ENCODE data around the gene LIPA.
"Not testable (repeated sequence)": the region's sequence is repeated elsewhere in the genome, so short reads cannot be mapped to it uniquely, and the experiment has no call there.

The LIPA gene

DNA sequence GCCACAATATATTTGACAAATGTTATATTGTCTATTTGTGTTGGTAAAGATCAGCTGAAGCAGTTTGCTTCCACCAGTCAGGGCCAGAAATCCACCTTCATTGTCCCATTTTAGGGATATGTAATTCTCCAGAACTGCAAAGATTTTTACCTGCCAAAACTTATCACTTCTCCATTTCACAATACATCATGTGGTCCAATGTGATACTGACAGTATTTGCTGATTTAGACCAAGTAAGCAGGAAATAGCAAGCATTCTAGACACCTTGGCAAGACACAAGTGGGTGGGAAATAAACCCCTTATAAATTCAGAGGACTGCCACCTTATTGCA lies 18.5 kb upstream of the LIPA start:
- DNase-seq (ENCODE audit: low spot score): no peak

DNA sequence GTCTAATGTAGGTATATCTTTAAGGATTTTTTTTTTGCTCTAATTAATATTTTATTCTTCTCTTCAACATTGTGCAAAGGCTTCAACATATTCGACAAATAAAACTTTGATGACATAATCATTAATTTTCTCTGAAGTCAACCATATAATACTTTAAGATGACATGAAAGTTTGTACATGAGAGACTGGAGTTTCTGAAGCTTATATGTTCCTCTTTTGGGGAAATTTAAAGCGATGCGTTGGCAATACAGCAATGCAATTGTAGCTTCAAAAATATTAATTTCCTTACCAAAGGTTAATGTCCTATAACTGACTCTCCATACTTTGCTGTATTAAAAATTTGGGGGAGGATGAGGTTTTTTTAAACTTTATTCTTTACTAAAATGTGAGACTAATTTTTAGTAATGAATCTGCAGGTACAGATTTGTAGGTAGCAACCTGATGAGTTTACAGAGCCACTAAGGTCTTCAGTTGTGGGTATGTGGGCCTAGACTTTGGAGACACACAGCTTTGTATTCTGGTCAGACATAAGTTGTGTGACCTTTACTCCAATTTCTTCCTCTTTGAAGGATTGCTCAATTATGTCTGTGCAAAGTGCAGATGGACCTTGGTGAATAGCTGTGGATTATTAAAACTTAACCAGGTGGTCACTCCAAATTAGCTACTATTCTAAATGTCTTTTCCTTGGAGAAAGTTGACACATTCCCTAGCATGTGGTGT lies 18.0 kb upstream of the LIPA start:
- DNase-seq (ENCODE audit: low spot score): no peak

DNA sequence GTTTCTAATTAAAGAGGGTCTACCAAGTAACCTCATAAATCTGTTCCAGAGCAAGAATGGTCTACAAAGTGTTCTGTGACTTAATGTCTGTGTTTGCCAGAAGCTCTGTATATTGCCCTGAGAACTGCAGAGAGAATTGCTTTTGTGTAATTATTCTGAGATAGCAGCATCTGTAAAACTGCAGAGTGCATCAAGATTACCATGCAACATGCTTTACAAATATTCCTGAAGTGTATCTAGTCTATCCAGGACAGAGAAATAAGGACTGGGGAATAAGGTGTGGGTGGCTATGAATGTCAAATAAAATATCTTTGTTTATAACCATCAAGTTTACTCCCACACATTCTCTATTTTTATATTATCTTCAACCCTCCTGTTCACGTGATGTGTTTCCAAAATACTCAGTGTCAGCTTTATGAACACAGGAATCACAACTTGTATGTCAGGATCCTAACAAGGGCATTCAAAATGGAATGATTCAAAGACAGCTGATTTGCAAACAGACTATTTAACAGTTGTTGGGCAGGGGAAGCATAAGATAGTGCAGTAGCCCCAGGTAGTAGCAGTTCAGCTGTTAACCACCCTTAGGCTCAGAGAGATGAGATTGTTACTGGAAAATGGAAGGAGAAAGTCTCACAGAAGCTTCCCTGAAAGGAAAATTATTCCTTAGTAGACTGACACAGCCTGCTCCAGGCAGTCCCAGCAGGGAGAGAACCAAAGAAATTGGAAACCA lies 15.3 kb upstream of the LIPA start:
- DNase-seq (ENCODE audit: low spot score): no peak

DNA sequence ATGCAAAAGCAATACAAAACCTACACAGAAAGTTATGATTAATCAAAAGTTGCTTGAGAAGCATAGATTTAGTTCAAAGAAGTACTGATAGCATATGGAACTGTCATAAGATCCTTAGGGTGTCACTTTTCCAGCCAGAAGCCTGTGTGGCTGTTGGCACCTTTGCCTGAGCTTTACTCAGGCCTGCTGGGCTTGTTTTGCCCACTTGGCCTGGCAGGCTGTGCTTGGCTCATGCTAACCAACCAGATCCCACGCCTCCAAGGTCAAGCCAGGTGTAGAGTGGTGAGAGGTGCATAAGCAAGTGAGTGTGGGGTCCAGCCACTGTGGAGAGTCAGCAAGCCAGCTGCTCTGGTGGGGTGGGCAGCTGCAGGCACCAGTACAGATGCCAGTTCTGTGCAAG lies 12.0 kb upstream of the LIPA start:
- no peak for DNase-seq (ENCODE audit: low spot score)

GRCh38 chr10:89263091-89263490 lies 11.5 kb upstream of the LIPA start:
- no peak for DNase-seq (ENCODE audit: low spot score)

DNA sequence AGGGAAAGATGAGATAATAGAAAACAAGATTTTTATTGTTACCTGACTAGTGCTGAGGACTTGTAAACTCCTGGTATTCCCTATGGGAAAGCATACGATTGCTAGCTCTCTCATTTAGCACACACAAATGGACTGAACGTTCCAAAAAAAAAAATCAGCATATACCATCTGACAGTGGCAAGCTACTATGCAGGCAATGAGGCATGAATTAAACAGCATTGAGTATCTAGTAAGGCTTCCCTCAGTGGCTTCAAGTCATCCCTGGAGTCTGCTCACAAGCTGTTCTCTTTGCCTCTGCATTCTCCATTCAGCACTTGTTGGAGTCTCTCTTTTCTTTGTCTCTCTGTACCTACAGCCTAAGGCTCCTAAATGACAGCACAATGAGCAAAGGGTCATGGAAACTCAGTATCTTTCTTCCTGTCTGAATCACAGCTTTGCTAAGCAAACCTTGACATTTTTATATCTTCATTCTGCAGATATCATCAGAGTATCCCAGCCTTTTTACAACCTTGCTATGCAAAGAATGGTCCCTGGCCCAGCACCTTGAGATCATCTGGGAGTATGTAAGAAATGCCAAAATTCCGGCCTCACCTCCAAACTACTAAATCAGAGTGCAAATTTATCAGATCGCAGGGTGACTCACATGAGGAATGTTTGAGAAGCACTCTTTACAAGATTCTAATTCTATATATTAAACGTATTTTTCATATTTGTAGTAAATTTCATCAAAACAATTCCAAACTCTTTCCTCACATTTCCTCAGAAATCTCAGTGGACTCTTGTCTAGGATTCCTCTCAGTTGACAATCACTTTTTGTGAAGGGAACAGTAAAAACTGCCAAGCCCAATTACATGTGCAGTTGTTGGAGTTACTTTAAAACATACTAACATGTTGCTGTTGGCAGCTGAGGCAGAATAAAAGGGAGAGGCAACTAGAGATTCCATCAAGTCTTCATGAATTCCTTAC lies 10.8 kb upstream of the LIPA start:
- no peak for DNase-seq (ENCODE audit: low spot score)

DNA sequence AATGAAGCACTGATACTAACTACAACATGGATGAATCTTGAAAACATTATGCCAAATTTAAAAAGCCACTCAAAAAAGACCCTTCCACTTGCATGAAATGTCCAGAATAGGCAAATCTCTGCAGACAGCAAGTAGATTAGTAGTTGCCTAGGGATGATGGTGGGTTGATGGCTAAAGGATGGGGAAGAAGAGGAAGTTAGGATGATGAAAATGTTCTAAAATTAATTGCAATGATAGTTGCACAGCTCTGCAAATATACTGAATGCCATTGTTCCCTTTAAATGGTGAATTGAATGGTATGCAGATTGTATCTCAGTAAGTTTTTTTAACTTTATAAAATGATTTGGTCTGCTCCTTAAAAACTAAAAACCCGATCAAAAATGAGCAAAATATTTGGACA lies 7.3 kb upstream of the LIPA start:
- DNase-seq (ENCODE audit: low spot score): no peak

DNA sequence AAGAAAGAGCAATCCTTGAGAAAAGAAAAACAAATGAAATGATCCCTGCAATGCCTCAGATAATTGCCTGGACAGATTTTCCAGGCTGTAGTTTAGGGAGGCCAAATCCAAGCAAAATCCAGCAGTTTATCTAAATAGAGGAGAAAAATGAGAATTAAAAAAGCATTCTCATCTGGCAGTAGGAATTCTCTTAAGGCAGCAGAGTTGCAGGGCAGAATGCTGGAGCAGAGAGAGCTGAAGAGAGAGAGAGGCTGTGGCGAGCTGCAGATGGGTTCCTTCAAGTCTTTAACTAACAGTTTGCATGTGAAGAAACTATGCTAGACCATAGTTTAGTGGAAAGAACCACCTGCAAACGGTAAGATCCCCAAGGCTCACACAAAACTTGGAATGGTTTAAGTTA lies 6.0 kb upstream of the LIPA start:
- DNase-seq (ENCODE audit: low spot score): no peak

GRCh38 chr10:89256962-89257361 lies 5.4 kb upstream of the LIPA start:
- no peak for DNase-seq (ENCODE audit: low spot score)

DNA sequence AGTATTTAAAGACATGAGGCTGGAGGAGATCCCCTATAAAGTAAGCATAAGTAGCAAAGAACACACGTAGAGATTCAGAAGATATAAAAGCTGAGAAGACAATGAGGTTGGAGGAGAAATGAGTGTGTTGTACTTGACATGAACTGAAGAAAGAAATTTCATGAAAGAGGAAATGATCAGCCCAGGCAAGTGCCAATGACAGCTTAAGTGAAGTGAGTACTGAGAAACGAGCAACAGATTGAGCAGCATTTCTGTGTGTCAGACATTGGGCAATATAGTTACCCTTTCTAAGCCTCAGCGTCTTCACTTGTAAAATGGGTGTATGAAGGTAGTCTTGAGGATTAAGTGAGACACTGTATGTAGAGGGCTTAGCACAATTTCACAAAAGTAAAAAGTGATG lies 4.8 kb upstream of the LIPA start:
- no peak for DNase-seq (ENCODE audit: low spot score)

GRCh38 chr10:89255793-89256192 lies 4.2 kb upstream of the LIPA start:
- DNase-seq (ENCODE audit: low spot score): no peak

- not testable (repeated sequence) for DNase-seq (ENCODE audit: low spot score)
Observed at GRCh38 chr10:89255091-89255579, 3.6 kb upstream of the LIPA start.

DNA sequence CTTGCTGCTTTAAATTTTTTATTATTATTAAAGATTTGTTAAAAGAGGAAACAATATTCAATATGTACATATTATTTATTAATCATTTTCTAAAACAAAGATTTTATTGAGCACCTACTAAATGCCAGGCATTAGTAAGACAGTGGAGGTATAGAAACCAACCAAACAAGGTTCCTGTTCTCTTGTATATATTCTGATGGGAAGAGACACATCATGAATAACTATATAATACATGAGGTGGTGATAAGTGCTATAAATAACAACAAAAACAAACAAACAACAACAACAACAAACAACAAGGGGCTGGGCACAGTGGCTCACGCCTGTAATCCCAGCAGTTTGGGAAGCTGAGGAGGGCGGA lies 630 bp upstream of the LIPA start:
- no peak for DNase-seq (ENCODE audit: low spot score)

- DNase-seq (ENCODE audit: low spot score): no peak
Observed at GRCh38 chr10:89250865-89251408, 638 bp downstream of the LIPA start.

DNA sequence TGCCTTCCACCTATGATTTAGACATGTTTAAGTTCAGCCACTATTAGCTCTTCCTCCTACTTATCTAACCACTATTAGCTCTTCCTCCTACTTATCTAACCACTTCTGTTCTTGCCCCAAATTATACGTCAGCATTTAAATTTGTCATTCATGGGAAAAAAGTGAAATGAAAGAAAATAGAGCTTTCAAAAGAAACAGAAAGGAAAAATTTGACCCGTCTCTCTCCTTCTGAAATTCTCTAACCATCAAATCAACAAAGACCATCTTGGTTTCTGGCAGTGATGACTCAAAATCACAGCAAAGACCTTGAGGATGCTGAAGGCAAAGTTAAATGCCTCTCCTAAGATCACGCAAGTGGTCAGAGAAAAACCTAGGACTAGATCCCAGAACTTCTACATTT lies 2.6 kb downstream of the LIPA start:
- DNase-seq (ENCODE audit: low spot score): no peak

GRCh38 chr10:89247623-89248022 lies 4.0 kb downstream of the LIPA start:
- DNase-seq (ENCODE audit: low spot score): not testable (repeated sequence)

DNA sequence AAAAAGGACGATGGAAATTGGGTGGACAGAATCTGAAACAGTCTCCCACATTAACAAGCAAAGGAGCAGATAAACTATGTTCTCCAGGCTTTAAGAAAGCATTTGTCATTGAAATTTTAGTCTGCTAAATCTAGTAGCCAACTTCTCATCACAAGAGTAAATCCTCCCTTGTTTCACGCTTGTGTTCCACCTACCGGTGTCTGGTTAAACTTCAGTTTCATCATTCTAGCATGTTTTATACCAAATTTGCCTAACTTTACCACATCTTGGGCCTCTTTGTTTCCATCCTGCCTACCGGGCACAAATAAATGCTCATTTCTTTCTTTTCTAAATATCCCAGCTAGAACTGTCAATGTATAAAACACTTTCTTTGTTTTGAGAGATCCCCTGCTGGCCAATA lies 5.8 kb downstream of the LIPA start:
- no peak for DNase-seq (ENCODE audit: low spot score)

GRCh38 chr10:89242840-89243568 lies 8.6 kb downstream of the LIPA start:
- DNase-seq (ENCODE audit: low spot score): no peak

- DNase-seq (ENCODE audit: low spot score): no peak
Observed at GRCh38 chr10:89242345-89242684, 9.3 kb downstream of the LIPA start.

DNA sequence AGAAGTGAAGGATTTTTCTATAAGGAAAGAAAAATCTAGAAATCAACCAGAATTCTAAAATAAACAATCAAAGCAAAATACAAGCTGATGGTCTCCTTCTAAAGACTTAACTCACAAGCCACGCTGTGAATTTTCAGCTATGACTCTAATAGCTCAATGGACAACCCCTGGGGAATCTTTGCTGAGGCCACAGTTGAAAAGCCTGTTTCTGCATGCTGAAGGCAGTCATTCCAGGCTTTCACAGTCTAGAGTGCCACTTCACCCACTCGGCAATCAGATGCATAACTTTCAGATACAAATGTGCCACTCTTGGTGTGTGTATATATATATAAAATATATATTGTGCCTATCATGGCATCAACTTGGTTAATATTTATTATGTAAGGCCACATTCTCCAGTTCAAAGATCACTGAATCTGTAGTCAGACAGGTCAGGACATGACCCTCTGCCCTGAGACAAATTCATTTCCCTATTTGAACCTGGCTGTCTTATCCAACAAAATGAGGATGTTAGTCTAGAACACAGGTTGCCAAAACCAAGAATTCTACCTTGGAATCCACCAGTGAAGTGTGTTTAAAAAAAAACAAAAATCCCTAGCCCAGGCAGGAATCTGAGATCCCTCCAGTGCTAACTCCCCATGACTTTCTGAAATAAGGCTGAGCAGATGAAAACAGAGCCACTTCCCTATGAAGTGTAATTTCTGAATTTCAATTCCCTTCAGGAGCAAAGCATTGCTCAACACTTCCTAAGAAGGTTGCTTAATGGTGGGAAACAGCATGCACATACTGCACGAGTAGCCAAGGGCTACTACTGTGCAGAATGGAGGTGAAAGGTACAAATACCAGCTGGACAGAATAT lies 9.9 kb downstream of the LIPA start:
- no peak for DNase-seq (ENCODE audit: low spot score)

- DNase-seq (ENCODE audit: low spot score): no peak
Observed at GRCh38 chr10:89241026-89241425, 10.5 kb downstream of the LIPA start.
